Occipital lobe (tissue), 2 donors: ENCODE results near the gene VCAM1. TPM values are rescaled to one million over a fixed set of nuclear protein-coding genes. Genes with fewer than 3 reads are reported as not detected.

ENCODE experiments used
- DNase-seq: peaks from one replicate; lab custom pipeline; 2025; lab: John Stamatoyannopoulos, UW
- total RNA-seq: library from RNA; depleted of rRNA; stranded (reverse); fragments of >200 nt; gene quantifications from one replicate; pipeline ENCODE4 v1.2.3, GENCODE V29; 2014

VCAM1 gene
- total RNA-seq, 1 donor from 2014 or later: 24.3 TPM

DNA sequence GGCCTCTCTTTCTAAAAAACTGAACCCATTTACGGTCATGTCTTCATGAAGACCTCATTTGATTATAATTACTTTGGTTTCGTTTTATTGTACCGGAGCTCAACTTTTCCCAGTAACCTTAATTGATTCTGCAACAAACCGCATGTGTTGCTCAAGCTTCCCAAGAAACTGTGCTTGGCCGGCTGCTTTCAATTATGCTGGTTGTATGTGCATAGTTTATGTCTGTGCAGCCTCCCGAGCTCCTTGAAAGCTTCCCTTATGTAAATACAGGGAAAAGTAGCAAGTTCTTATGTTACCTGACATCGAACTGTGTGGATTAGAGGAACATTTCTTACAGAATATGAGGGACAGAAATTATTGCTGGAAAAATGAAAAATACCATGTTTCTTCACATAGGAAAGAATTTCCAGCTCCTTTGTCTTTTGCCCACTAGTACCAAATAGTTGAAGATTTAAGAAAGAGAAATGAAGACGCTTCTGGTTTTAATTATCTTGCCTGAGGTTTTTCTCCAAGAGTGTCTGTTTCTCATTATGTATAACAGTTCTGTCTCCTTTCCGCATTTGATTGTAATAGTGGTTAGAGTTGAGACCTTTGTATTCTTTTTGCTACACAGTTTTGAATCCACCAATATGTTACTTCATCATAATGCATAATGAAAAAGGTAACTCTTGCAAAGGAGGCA is 2.1 kb downstream of the VCAM1 start:
- DNase-seq: no peak

DNA sequence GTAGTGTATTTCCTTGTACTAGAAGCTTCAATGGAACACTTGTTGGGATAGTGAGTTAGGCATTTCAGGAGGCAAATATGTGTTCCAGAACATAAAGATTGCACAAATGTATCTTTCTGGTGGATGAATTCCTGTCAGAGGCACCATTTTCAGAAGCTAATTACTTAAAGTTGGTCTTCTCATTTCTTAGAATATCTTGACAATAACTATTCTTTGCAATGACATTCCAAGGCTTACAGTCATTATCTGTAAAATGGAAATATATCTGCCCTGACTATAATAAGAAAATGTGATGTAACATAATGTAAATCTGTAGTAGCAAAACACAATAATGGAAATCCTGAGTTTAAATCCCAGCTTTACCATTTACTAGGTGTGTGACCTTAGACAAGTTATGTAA is 2.7 kb downstream of the VCAM1 start:
- no peak for DNase-seq

DNA sequence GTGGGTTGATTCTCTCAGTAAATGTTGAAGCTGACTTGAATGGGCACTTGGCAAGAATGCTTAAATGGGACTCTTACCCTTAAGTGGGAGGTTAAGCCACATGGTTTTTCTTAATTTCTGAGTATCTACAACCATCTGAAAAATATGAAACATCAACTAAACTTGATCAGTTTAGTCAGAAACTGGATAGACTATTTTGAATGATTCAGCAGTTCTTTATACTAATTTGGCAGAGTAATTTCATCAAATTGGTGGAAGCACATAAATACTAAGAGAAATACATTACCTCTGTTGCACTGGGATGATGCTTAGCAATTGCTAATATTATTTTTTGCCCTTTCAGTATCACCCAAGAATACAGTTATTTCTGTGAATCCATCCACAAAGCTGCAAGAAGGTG is 4.7 kb downstream of the VCAM1 start:
- no peak for DNase-seq

DNA sequence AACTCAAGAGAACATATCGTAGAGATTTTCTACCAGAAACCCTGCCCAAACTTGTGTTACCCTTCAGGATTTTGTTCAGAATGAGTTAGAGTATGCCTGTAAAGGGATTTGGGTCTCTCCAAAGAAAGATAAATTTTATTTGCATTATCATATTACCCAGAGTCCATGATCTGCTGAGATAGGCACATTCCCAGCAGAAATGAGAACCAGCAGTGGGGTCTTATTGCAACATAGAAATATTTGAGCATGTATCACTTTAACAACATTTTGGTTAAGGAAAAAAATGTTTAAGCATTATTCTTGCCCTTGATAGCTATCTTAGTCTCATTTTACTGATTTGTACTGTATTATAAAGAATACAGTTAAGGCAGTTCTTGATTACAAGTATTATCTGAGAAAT is 10.6 kb downstream of the VCAM1 start:
- DNase-seq: no peak

DNA sequence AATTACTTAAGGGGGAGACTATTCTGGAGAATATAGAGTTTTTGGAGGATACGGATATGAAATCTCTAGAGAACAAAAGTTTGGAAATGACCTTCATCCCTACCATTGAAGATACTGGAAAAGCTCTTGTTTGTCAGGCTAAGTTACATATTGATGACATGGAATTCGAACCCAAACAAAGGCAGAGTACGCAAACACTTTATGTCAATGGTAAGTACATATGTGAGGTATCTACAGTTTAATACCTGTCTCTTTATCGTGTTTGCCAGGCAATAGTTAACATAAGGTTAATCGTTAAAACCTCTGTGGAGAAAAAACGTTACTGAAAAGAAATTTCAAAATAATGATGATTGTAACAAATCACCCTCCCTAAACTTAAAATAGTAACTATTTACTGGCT is 11.8 kb downstream of the VCAM1 start:
- DNase-seq: no peak

DNA sequence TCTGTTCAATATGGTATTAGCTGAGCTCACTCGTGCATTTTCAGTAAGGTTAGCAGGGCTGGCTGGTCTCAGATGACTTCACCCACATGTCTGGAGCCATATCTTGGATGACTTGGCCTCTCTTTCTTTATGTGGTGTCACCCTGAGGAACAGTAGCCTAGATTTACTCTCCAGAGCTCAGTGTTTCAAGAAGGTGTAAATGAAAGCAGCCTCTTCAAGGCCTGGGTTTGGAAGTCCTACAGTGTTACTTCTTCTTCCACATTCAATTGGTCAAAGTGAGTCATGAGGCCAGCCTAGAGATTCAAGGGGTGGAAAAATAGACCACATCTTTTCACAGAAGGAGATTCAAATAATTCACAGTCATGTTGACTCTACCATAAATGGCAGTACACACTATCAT is 12.2 kb downstream of the VCAM1 start:
- DNase-seq: no peak

DNA sequence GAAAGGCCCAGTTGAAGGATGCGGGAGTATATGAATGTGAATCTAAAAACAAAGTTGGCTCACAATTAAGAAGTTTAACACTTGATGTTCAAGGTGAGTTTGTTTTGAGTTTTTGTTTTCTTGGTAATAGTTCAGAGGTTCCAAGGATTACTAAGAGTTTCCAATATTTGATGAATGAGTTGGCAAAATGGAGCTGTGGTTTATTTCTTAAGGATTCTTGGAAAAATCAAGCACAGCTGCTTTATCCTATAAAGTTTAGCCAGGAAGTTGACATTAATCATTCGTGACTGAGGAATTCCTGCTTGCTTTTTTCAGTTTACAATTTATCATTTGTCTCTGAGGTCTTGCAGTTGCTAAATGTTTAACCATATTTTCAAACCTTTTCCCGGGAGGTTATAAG is 15.1 kb downstream of the VCAM1 start:
- DNase-seq: no peak

DNA sequence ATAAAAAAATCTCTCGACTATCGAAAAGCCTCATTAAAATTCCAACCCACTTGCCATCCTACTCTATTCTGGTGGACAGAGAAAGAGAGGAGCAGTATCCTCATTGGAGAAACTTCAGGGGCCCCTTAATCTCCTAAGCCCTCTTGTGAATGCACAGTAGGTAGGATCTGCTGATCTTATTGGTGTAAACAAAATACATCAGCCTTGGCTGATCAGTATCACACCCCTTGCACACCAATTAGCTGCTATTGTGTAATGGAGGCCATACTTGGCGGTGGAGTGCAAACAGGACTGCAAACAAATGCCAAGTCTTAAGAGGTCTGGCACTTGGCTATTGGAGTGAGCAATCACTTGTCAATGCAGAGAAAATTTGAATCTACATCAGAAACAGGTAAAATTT is 15.7 kb downstream of the VCAM1 start:
- no peak for DNase-seq

DNA sequence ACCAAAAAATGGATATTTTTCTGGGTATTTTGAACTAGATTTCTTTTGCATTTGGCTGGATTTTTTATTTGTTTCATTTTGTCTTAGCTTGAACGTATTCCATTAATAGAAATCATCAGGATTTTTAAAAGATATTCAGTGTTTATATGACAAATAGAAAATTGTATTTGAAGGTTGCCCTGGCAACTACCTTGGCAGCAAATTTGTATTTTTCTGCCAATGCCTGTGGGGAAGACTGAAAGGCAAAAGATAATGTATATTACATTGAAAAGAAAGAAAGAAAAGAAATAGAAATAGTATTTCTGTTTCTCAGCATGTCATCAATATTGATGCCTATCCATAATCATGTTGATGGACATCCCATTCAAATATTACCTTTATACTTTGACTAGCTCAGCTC is 16.8 kb downstream of the VCAM1 start:
- DNase-seq: no peak

DNA sequence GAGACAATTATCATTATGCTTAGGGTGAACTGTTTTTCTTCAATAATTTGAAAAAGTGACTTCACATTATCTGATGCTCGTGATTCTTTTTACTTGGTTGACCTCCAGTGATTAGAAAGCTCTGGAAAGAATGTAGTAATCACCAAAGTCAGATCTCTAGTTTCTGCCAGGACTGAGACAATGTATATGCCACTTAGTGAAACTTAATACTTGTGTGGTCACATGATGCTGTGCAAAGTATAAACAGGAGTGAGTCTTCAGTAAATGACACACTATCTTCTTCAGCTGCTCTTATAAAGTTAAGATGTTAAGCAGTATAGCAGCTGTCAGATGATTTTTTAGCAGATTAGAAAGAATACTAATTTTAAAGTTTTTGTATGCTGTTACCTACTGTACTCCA is 17.2 kb downstream of the VCAM1 start:
- no peak for DNase-seq

DNA sequence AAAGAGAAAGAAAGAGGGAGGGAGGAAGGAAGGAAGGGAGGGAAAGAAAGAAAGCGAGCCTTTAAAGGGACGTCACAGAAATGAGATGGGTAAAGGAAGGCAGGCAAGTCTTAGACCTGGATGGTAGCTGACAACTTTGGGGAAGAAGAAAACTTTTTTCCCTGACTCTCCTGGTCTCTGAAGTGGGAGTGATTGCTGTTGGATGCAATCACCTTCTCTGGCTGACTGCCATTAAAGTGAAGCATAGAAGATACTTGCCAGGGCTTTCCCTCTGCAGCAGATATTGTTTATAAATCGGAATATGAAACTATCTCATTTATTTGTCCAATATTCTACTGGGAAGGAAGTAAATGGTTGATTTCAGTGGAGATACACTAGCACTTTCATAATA is 27.0 kb downstream of the VCAM1 start:
- DNase-seq: no peak

DNA sequence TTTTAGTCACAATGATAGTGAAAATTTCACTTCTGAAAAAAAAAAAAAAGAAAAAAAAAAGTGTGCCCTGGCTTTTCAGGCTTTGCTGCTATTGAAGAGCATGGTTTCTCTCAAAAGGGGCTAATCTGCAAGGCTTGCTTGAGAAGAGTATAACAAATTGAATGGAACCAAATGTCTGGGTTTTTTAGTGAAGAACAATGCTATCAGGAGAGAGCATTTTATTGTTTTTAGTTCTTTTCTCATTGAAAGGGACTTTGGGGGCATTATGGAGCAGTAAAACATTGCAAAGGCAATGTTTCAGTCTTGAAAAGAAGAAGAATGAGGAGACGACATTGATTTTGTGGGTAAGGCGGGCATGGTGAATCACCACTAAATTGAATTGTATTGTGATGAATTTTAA is 28.2 kb downstream of the VCAM1 start:
- DNase-seq: no peak

DNA sequence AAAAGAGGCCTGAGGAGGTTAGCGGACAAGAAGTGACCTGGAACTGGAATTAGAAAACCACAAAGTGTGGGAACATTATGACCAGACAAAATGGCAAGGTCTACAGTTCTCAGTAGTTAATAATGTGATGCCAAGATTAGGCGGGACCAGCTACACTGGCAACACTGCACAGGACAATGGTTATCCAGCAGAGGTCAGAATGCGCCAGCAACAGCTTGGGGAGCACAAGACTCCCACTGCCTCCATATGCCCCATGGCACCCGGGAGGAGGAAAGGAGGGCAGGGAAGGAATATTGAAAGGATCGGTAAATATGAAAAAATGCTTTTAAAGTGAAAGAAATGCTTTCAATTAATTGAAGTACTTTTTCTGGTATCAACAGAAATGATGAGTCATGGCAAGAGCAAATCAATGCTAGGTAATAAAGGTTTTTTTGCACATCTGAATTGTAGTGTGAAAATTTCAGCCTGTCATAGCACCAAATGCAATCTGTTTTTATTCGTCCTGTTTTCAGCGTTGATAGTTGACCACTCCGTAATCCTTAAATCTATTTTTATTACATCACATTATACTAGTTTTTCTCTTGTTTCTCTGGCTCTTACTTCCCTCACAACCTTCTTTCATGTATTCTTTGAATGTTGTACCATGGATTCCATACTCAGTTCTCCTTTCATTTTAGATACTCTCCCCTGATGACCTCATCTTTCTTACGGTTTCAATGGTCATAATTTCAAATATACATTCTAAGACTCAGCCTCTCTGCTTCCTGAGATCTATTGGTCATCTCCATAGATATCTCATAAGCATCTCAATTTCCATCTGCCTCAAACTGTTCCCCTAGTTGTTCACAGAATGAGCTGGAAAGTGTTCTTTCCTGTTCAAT is 30.7 kb downstream of the VCAM1 start:
- DNase-seq: no peak

DNA sequence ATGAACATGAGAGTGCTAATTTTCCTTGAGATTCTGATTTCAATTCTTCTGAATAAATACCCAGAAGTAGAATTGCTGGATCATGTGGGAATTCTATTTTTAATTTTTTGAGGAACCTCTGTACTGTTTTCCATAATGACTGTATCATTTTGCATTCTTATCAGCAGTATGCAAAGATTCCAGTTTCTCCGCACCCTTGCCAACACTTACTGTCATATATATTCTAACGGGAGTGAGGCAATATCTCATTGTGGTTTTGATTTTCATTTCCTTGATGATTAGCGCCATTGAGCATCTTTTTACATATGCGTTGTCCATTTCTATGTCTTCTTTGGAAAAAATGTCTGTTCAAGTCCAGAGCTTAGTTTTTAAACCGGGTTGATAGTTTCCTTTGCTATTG is 33.2 kb downstream of the VCAM1 start:
- no peak for DNase-seq

DNA sequence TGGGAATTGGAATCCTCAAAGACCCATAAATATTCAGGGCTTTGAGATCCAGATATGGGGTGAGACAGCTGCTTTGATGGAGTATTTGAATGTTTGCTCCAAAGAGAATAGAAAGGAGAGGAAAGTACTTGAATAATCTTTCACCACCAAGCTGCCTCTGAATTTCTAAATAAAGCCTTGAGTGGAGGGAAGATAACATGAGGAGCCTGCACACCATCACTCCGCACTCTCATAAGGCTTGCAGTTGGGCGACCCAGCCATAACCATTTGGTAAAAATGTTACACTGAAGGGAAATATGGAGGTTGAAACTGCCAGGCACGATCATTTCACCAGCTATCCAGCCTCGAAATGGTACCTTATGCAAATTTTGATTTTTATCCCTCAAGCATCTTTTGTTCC is 38.4 kb downstream of the VCAM1 start:
- DNase-seq: no peak

DNA sequence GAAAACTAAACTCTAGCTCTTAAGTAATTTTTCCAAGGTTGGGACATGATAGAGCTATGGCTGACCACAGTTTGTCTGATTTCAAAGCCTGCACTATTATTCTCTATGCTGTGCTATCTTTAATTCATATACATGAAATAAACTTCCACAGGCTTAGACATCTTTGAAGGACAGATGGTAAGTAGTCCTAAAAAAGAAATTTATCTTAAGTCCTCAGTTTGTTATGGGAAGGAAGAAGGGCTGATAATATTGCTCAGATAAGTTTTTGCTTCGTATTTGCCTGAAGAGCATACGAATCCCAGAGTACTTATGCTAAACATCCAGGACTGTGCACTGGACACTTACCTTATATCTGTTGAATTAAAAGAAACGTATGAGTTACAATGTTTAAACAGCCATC is 39.6 kb downstream of the VCAM1 start:
- DNase-seq: no peak

DNA sequence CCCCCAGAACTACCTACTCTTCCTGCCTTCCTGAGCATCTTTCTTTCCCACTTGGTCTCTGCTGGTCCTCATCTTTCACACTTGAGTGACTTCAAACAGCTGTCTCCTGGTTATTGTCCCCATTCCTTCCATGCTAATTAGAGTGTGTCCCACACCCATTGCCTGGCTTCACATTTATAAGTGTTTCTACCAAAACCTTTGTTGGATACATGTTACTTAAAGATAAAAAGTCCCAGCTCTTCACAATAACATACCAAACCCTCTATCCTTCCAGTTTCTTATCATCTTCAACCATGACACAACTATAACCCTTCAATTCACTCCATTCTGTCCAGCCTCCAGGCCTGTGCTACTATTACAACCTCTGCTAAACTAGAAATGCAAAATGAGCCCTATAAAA is 41.0 kb downstream of the VCAM1 start:
- no peak for DNase-seq

DNA sequence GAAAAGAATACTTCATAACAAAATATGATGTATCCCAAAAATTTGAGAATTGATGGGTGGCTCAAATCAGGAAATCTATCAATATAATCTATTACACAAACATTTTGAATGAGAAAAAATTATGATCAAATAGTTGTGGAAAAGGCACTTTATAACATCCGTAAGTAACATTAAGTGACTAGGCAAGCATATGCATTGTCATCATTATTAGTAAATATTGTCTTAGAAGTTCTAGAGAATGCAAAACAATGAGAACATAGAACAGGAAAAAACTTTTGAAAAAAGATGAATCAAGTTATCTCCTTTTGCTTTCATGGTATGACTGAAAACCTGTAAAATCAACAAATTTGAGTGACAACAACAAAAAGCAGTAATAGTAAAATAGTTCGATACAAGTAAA is 42.9 kb downstream of the VCAM1 start:
- DNase-seq: no peak

DNA sequence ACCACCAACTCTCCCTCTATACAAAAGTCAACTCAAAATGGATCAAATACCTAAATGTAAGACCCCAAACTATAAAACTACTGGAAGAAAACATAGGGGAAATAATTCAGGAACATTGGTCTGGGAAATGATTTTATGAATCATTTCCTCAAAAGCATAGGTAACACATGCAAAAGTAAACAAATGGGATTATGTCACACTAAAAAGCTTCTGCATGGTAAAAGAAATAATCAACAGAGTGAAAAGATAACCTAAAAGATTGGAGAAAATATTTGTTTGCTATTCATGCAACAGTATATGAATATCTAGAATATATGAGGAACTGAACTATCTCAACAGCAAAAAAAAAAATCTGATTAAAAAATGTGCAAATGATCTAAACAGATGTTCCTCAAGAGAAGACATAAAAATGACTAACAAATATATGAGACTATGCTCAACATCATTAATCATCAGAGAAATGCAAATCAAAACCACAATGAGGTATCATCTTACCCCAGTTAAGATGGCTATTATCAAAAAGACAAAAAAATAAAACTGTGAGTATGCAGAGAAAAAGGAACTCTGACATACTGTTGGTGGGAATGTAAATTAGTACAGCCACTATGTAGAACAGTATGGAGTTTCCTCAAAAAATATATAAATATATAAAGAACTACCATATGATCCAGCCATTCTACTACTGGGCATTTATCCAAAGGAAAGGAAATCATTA is 47.8 kb downstream of the VCAM1 start:
- DNase-seq: no peak

DNA sequence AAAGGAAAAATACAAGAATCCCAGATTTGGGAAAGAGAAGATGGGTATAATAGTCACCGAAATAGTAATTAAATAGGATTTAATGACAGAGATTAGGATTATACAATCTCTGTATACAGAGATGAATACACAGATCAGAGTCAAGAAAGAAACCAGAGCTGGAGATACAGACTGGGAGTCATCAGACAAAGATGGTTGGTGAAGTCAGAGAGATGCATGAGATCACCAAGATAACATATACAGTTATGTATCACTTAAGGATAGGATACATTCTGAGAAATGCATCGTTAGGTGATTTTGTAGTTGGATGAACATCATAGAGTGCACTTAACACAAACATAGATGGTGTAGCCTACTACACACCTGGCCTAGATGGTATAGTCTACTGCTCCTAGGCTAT is 49.8 kb downstream of the VCAM1 start:
- no peak for DNase-seq

DNA sequence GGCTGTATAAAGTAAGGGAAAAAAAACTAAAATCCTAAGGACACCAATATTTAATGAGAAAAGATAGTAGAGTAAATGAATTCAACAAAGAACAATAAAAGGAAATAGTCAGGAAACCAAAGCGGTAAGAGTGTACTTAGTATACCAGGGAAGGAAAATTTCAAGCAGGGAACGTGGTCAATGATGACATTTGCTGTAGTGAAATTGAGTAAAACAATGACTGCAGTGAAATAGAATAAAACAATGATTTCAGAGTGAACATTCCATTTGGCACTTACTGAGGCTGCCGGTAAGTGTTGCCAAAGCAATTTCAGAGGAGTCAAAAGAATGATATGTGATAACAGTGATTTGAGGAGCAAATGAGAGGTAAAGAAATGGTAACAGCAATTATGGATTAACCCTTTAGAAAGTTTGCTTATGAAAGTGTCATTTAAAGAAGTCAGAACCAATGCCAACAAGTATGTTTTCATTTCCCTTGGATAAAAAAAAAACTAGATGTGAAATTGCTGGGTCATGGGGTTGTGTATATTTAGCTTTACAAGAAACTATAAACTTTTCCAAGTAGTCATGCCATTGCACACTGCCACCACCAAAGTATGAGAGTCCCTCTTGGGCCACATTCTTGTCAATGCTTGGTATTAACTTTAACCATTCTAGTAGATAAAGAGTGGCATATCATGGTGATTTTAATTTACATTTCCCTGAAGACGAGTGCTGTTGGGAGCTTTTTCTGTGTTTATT is 50.5 kb downstream of the VCAM1 start:
- DNase-seq: no peak

DNA sequence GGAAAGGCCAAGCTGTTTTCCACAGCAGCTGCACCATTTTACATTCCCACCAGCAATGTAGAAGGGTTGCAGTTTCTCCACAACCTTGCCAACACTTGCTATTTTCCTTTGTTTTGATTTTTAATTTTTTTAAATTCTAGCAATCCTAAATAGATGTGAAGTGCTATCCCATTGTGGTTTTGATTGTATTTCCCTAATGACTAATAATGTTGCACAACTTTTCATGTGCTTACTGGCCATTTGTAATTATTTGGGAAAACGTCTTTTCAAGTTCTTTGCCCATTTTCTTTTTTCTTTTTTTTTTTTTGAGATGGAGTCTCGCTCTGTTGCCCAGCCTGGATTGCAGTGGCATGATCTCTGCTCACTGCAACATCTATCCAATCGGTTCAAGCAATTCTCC is 53.9 kb downstream of the VCAM1 start:
- no peak for DNase-seq
